ENCODE results near the gene PLEKHA8.

DNA sequence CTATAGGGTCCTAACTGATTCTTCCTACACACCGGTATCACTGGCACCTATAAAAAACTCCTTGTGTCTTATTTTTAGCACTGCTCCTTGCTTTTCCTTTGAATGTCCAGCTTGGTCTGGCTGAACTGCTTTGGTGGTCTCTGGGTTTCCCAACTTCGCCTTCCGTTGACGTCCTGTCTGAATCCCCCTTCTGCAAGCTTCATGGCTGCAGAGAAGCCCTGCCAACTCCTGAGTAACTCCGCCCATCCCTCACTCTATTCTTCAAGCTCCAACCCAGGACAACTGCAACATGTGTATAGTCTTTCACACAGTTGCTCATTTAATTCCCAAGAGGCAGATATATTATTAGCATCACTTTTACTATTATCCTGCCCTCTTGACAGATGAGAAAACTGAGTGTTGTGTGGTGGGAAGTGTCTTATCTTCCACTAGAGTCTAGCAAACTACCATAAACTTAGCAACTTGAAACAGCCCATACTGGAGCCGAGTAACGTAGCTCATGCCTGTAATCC is 147.5 kb downstream of the PLEKHA8 start:
- TF ChIP-seq, protein P1, sequence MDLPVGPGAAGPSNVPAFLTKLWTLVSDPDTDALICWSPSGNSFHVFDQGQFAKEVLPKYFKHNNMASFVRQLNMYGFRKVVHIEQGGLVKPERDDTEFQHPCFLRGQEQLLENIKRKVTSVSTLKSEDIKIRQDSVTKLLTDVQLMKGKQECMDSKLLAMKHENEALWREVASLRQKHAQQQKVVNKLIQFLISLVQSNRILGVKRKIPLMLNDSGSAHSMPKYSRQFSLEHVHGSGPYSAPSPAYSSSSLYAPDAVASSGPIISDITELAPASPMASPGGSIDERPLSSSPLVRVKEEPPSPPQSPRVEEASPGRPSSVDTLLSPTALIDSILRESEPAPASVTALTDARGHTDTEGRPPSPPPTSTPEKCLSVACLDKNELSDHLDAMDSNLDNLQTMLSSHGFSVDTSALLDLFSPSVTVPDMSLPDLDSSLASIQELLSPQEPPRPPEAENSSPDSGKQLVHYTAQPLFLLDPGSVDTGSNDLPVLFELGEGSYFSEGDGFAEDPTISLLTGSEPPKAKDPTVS (IDR thresholded peaks at IDR 0.05; ENCODE audit: low read depth, low read length), result no peak
- TF ChIP-seq, protein P2, sequence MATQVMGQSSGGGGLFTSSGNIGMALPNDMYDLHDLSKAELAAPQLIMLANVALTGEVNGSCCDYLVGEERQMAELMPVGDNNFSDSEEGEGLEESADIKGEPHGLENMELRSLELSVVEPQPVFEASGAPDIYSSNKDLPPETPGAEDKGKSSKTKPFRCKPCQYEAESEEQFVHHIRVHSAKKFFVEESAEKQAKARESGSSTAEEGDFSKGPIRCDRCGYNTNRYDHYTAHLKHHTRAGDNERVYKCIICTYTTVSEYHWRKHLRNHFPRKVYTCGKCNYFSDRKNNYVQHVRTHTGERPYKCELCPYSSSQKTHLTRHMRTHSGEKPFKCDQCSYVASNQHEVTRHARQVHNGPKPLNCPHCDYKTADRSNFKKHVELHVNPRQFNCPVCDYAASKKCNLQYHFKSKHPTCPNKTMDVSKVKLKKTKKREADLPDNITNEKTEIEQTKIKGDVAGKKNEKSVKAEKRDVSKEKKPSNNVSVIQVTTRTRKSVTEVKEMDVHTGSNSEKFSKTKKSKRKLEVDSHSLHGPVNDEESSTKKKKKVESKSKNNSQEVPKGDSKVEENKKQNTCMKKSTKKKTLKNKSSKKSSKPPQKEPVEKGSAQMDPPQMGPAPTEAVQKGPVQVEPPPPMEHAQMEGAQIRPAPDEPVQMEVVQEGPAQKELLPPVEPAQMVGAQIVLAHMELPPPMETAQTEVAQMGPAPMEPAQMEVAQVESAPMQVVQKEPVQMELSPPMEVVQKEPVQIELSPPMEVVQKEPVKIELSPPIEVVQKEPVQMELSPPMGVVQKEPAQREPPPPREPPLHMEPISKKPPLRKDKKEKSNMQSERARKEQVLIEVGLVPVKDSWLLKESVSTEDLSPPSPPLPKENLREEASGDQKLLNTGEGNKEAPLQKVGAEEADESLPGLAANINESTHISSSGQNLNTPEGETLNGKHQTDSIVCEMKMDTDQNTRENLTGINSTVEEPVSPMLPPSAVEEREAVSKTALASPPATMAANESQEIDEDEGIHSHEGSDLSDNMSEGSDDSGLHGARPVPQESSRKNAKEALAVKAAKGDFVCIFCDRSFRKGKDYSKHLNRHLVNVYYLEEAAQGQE (IDR thresholded peaks at IDR 0.05; ENCODE audit: low read depth, low read length), result no peak
- TF ChIP-seq MYC (IDR thresholded peaks at IDR 0.05; ENCODE audit: insufficient read depth, insufficient read length, insufficient replicate concordance, low read length, severe bottlenecking) (no peak), RB1 (IDR thresholded peaks at IDR 0.05; ENCODE audit: borderline replicate concordance) (no peak), CHD1 (IDR thresholded peaks at IDR 0.05; ENCODE audit: low read depth, low read length) (no peak)
- TF ChIP-seq, protein P3, sequence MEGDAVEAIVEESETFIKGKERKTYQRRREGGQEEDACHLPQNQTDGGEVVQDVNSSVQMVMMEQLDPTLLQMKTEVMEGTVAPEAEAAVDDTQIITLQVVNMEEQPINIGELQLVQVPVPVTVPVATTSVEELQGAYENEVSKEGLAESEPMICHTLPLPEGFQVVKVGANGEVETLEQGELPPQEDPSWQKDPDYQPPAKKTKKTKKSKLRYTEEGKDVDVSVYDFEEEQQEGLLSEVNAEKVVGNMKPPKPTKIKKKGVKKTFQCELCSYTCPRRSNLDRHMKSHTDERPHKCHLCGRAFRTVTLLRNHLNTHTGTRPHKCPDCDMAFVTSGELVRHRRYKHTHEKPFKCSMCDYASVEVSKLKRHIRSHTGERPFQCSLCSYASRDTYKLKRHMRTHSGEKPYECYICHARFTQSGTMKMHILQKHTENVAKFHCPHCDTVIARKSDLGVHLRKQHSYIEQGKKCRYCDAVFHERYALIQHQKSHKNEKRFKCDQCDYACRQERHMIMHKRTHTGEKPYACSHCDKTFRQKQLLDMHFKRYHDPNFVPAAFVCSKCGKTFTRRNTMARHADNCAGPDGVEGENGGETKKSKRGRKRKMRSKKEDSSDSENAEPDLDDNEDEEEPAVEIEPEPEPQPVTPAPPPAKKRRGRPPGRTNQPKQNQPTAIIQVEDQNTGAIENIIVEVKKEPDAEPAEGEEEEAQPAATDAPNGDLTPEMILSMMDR (IDR thresholded peaks at IDR 0.05 in 2 of 3, conservative IDR thresholded peaks at IDR 0.05 in 1 of 3; ENCODE audit: control insufficient read depth in 2 of 3, extremely low read depth in 1 of 3, insufficient read depth in 1 of 3, low read depth in 3 of 3, low read length in 3 of 3), result no peak
